Smooth muscle cell (in vitro differentiated cells): Measurements from ENCODE around the gene LTBP1. TPM values are rescaled to one million over a fixed set of nuclear protein-coding genes. Genes with fewer than 3 reads are reported as not detected.

ENCODE experiments used
- DNase-seq: peaks from one replicate; lab custom pipeline; 2025; ENCODE audit not compliant: unreplicated experiment; lab: John Stamatoyannopoulos, UW
- H2AFZ ChIP-seq: fragments of 200-600 bp; sonication (generic); 2 replicates; pipeline ENCODE4 v1.6.0; 2016; ENCODE audit warnings: antibody characterized with exemption, low read depth, mild to moderate bottlenecking
- H3F3A ChIP-seq: fragments of 200-600 bp; sonication (generic); 2 replicates; pipeline ENCODE4 v1.6.0; 2017; ENCODE audit warnings: antibody characterized with exemption, low read depth
- H3K27ac ChIP-seq: fragments of 200-600 bp; sonication (generic); 2 replicates; pipeline ENCODE4 v1.5.1; 2016; ENCODE audit warnings: low read depth, mild to moderate bottlenecking
- H3K27me3 ChIP-seq: fragments of 200-600 bp; sonication (generic); 2 replicates; pipeline ENCODE4 v1.6.1; 2016; ENCODE audit warnings: low read depth, mild to moderate bottlenecking
- H3K36me3 ChIP-seq: fragments of 200-600 bp; sonication (generic); 2 replicates; pipeline ENCODE4 v1.5.1; 2016; ENCODE audit warnings: low read depth
- H3K4me1 ChIP-seq: fragments of 200-600 bp; sonication (generic); 2 replicates; pipeline ENCODE4 v1.5.1; 2016; ENCODE audit warnings: low read depth
- H3K4me2 ChIP-seq: fragments of 200-600 bp; sonication (generic); 2 replicates; pipeline ENCODE4 v1.6.0; 2016; ENCODE audit warnings: mild to moderate bottlenecking
- H3K4me3 ChIP-seq: fragments of 200-600 bp; sonication (generic); 2 replicates; pipeline ENCODE4 v1.5.1; 2016; ENCODE audit warnings: mild to moderate bottlenecking
- H3K79me2 ChIP-seq: fragments of 200-600 bp; sonication (generic); 2 replicates; pipeline ENCODE4 v1.6.0; 2016; ENCODE audit warnings: low read depth, mild to moderate bottlenecking
- H3K9ac ChIP-seq: fragments of 200-600 bp; sonication (generic); 2 replicates; pipeline ENCODE4 v1.6.0; 2016; ENCODE audit warnings: low read depth
- H3K9me3 ChIP-seq: fragments of 200-600 bp; sonication (generic); replicated peaks from 2 replicates; pipeline ENCODE4 v1.5.1; 2016; ENCODE audit warnings: low read depth
- H4K20me1 ChIP-seq: fragments of 200-600 bp; sonication (generic); 2 replicates; pipeline ENCODE4 v1.6.0; 2016; ENCODE audit warnings: low read depth
- CTCF ChIP-seq: fragments of 200-600 bp; sonication (generic); IDR thresholded peaks from 2 replicates; pipeline ENCODE4 v1.5.1; 2017; ENCODE audit warnings: borderline replicate concordance, mild to moderate bottlenecking, antibody characterized with exemption; ENCODE audit not compliant: insufficient read depth, poor library complexity, severe bottlenecking
- WGBS: methylation state at CpG from one replicate; pipeline ENCODE4 v1.1.7; 2016; ENCODE audit warnings: low lambda C conversion rate; 5-methylcytosine and 5-hydroxymethylcytosine counted together
- polyA plus RNA-seq: library from polyadenylated mRNA; unstranded; fragments of >200 nt; fragmentation: Nextera tagmentation; extraction: Ambion mirVana; gene quantifications from 2 replicates; pipeline ENCODE4 v1.2.1, GENCODE V29; 2016
- total RNA-seq: library from RNA; depleted of rRNA; stranded (reverse); fragments of >200 nt; gene quantifications from 2 replicates; pipeline ENCODE4 v1.2.3, GENCODE V29; 2014

The LTBP1 gene
- total and polyA plus RNA-seq, 2 experiments from 2014 or later, result 146 to 250 TPM

- Histone ChIP-seq H3K9me3 (no peaks in the 10 kb centered on the region), H3K9ac (no peak overlapping the region), H4K20me1 (no peaks in the 10 kb centered on the region), H3K27me3 (no peaks in the 10 kb centered on the region), H3F3A (no peaks in the 10 kb centered on the region), H3K4me2 (no peak overlapping the region), H3K79me2 (peaks cover 44% of the 10 kb centered on the region), H3K27ac (no peak overlapping the region), H3K36me3 (peaks cover 12% of the 10 kb centered on the region), H3K4me1 (peaks cover 4% of the 10 kb centered on the region), H3K4me3 (no peak overlapping the region), H2AFZ (no peak overlapping the region)
- DNase-seq, result no peak
- TF ChIP-seq CTCF, result no peak
- WGBS, result 49% methylated on average over 3 of the region's 3 CpGs
Observed at GRCh38 chr2:33184041-33184440, 237.3 kb downstream of the LTBP1 start.

- peaks cover 24% of the 10 kb centered on the region for H3K79me2 ChIP-seq
- TF ChIP-seq CTCF, result no peak
- H3K4me1 ChIP-seq, result peaks cover 4% of the 10 kb centered on the region
- H3K4me2 ChIP-seq, result no peak overlapping the region
- no peak overlapping the region for H3K4me3 ChIP-seq
- H3K9ac ChIP-seq, result no peak overlapping the region
- peaks cover 16% of the 10 kb centered on the region for H3K36me3 ChIP-seq
- no peaks in the 10 kb centered on the region for H3K9me3 ChIP-seq
- H3K27me3 ChIP-seq, result no peaks in the 10 kb centered on the region
- no peaks in the 10 kb centered on the region for H3F3A ChIP-seq
- no peak overlapping the region for H2AFZ ChIP-seq
- H3K27ac ChIP-seq, result no peak overlapping the region
- 82% methylated on average over 6 of the region's 6 CpGs for WGBS
- no peak for DNase-seq
- no peaks in the 10 kb centered on the region for H4K20me1 ChIP-seq
Observed at GRCh38 chr2:33186937-33187336, 240.2 kb downstream of the LTBP1 start.

GRCh38 chr2:33188799-33189198, 242.0 kb downstream of the LTBP1 start:
- no peaks in the 10 kb centered on the region for H3K9me3 ChIP-seq
- H3K27me3 ChIP-seq, result no peaks in the 10 kb centered on the region
- no peak overlapping the region for H3K27ac ChIP-seq
- H3K4me2 ChIP-seq, result no peak overlapping the region
- no peak overlapping the region for H3K4me3 ChIP-seq
- 97% methylated on average over 3 of the region's 3 CpGs for WGBS
- no peak overlapping the region for H2AFZ ChIP-seq
- DNase-seq, result no peak
- peaks cover 10% of the 10 kb centered on the region for H3K79me2 ChIP-seq
- peaks cover 3% of the 10 kb centered on the region for H3K4me1 ChIP-seq
- no peaks in the 10 kb centered on the region for H4K20me1 ChIP-seq
- TF ChIP-seq CTCF, result no peak
- H3K36me3 ChIP-seq, result peaks cover 23% of the 10 kb centered on the region
- no peak overlapping the region for H3K9ac ChIP-seq
- H3F3A ChIP-seq, result no peaks in the 10 kb centered on the region

- Histone ChIP-seq H3K9me3 (no peaks in the 10 kb centered on the region), H2AFZ (no peak overlapping the region), H3K27me3 (no peaks in the 10 kb centered on the region), H3K9ac (no peak overlapping the region), H3F3A (no peaks in the 10 kb centered on the region), H3K36me3 (peaks cover 23% of the 10 kb centered on the region), H4K20me1 (no peaks in the 10 kb centered on the region), H3K4me1 (no peaks in the 10 kb centered on the region), H3K4me2 (peak overlapping the region; percentile 15), H3K27ac (no peak overlapping the region), H3K79me2 (peaks cover 5% of the 10 kb centered on the region), H3K4me3 (no peak overlapping the region)
- DNase-seq, result no peak
- no peak for TF ChIP-seq CTCF
- WGBS, result 69% methylated on average over 5 of the region's 5 CpGs
Observed at GRCh38 chr2:33190393-33190937, 243.7 kb downstream of the LTBP1 start.
